ENCODE data around the gene CBX7.
"Not testable (repeated sequence)": the region's sequence is repeated elsewhere in the genome, so short reads cannot be mapped to it uniquely, and the experiment has no call there.

CBX7 gene

DNA sequence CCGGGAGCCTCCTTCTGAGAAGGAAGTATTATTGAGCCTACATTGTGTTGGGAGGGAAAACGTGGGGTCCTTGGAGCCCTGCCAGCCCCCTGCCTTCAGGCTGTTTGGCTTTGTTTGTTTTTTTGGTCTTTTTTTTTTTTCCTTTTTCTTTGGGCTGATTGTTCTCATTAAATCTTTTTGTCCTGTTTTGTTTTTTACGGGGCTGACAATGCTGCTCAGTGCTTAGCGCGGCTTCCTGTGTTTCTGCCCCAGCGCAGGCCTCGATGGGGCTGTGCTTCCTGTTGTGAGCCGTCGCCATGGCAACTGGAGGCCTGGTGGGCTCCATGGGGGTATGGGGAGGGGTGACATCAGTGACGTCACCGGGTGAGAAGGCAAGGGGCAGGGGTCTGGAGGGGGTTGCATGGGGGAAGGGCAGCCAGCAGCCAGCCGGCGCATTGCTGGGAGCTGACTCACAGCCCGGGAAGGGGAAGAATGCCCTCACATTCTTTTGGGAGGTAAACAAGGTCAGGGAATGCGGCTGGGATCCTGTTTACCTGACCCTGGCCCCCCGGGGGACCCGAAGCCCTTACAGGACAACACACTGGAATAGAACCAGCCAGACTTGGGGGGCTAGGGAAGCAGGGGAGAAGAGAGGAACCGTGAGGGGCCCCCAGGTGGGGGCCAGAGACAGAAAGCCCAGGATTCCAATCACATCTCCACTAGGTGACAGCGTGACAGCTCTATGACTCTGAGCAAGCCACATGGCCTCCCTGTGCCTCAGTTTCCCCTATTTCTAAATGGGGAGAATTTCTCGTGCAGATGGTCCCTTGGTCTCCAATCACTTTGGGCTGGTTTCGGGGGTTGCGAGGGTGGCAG is 22.2 kb upstream of the CBX7 start:
- peak; percentile 100 for DNase-seq (ENCODE audit: low spot score)

DNA sequence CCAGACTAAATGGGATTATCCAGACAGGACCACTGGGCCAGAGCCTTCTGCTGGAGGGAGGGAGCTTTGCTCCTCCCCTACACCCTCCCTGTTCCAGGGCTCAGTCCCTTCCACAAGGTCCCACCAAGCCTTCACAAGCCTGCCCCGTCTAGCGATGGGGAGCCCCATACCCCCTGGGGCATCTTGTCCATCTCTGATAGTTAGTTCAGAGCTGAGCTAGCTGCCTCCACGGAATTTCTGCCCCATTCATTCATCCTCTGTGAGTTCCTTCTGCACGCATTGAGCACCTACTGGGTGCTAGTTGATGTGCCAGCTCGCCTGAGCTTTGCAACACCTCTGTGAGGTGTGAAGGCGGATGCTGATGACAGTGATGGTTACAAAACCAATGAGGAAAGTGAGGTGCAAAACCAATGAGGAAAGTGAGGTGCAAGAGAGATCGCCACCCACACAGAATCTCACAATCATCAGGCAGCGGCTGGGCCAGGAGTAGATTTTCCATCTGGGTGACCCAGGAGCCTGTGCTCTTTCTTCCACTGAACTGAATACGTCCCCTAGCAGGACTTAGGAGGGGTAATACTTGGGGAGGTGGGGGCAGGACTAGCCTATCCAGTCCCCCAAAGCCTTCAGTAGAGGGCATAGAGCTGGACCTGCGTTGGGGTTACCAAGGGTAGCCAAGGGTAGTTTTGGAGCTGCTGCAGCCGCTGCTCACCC is 21.5 kb upstream of the CBX7 start:
- DNase-seq (ENCODE audit: low spot score): no peak

DNA sequence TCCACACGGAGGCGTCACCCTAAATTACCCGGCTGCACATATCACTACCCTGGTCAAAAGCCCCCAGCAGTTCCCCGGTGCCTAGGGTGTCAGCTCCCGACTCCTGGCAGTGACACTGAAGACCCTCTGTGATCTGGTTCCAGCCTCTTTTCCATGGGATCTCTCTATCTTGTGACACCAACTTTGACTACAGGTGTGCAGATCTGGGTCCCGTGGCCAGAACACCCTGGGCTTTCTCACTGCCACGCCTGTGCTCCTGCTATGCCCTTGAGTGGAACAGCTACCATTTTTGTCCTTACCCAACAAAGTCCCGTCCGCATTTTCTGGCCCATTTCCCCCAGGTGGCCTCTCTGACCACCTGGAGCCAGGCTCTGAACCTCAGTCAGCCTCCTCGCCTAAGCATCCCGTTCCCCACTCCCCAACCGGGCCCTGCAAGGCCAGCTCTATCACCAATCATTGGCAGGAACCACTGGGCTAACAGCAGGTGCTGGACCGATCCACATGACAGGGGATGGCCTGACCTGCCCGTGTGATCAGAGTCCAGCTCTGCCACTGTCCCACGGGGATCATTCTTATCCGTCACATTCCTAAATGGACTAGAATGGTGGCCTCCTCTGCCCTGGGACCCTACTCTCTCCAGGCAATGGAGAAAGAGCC is 20.7 kb upstream of the CBX7 start:
- DNase-seq (ENCODE audit: low spot score): no peak

DNA sequence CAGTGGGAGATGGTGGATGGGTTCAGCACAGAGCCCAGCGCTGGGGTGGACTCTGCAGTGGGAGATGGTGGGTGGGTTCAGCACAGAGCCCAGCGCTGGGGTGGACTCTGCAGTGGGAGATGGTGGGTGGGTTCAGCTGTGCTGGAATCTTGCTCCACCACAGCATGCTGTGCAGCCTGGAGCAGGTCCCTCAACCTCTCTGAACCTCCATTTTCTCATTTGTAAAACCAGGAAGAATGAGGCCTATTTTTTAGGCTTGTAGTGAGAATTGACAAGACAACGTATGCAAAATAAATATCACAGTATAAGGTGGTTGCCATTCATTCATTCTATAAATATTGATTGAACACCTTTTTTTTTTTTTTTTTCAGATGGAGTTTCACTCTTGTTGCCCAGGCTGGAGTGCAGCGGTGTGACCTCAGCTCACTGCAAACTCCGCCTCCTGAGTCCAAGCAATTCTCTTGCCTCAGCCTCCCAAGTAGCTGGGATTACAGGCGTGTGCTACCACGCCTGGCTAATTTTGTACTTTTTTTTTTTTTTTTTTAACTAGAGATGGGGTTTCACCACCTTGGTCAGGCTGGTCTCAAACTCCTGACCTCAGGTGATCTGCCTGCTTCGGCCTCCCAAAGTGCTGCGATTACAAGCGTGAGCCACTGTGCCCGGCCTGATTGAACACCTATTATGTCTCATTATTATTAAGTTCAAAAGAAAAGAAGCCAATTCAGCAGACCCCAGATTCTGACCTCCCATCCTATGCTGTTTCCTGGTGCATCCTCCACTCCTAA is 20.0 kb upstream of the CBX7 start:
- not testable (repeated sequence) for DNase-seq (ENCODE audit: low spot score)

DNA sequence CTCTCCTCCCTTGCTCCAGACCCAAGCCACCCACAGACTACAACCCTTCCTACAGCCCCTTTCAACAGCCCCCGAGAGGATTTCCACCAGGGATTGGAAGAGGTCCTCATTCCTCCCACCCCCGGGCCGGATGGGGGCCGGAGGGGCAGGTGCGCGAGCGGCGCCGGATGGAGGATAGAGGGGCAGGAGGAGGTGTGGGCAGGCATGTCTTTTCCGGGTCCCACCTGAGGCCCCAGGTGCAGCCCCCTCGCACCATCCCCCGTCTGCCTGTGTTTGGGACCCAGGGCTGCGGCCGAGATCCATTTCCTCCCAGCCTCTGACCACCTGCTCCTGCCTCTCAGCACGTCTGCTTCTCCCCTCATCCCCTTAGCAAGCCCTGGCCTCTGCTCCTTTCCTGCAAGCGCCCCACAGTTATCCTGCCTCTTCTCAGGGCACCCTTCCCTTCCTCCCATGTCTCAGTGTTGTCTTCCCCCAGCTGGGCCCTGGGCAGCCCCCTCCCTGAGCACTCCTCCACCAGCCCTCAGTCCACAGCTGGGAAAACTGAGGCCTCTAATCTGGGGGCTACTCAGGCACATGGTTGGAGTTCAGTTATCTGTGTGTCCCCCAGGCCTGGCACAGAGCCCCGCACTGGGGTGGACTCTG is 19.3 kb upstream of the CBX7 start:
- DNase-seq (ENCODE audit: low spot score): no peak

DNA sequence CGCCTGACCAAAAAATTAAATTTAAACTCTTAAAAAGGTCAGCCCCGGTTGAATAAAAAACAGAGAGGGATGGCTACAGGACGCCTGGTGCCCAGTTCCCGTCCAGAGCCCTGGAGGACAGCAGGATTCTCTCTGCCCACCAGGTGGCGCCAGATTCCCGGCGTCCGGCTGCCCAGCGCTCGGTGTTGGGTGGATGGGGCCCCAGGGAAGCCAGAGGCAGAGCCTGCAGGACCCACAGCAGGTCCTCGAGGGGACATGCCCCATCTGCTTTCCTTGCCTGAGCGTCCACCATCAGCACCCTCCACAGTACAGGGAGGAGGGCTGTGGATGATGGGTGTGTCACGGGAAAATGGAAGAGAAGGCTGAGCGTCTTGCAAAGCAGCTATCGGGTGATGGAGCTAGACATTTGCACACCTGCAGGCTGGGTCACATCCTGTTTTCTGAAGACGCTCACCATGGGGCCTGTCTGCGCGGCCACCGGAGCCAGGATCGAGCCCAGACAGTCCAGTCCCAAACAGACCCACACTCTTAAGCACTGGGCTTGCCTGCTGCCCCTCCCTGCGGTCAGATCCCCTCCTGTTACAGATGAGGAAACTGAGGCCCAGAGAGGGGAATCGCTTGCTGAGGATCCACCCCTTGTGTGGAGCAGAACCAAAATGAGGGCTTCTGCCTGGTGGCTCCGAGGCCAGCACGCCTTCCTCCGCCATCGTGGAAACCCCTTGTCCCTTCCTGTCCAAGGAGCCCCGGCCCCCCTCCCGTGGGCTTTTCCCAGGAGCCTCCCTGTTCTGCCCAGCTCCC is 18.5 kb upstream of the CBX7 start:
- peak; percentile 85 for DNase-seq (ENCODE audit: low spot score)

DNA sequence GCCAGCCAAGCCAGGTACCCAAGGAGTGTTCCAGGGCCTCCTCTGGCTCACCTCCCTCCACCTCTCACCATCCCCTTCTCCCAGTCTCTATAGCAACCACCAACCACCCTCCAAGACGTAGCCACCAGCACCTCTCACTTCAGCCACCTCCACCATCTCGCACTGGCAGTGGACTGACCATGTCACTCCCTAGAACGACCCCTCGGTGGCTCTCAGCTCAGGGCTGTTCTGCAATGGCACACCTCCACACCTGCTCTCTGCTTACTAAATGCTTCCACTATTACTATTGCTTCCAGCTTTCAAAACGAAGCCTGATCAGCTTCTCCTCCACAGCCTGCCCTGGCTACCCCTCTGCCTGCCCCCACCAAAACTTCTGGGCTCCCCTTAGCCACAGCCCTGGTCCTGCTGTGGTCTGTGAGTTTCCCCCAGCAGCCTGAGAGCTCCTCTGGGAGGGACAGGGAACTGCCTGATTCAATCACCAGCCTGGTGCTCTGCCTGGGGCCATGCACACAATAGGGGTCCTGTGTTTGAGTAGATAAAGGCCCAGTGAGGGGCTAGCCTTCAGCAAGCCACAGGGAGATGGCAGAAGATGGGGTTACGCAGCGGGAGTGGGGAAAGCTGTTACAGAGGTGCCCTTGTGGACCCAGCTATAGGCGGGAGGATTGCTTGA is 17.5 kb upstream of the CBX7 start:
- no peak for DNase-seq (ENCODE audit: low spot score)

DNA sequence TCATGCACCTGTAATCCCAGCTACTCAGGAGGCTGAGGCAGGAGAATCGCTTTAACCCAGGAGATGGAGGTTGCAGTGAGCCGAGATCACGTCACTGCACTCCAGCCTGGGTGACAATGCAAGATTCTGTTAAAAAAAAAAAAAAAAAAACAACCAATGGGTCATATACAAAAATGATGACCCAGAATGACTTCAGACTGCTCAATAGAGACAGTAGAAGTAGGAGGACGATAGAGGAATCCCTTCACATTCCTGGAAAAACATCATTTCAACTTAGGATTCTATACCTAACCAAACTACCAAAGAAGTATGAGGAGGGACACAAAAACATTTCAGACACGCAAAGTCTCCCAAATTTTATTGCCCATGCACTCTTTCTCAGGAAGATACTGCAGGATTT is 14.1 kb upstream of the CBX7 start:
- no peak for DNase-seq (ENCODE audit: low spot score)

DNA sequence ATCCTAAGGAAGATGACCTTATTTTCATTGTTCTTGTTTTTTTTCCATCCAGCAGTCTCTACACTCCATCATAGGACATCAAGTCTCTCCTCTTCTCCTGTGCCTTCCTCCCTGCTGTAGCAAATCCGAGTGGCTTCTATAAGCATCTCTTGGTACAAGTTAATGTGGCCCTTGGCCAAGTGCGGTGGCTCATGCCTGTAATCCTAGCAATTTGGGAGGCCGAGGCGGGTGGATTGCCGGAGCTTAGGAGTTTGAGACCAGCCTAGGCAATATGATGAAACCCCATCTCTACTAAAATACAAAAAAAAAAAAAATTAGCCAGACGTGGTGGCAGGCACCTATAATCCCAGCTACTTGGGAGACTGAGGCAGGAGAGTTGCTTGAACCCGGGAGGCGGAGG is 3.6 kb upstream of the CBX7 start:
- not testable (repeated sequence) for DNase-seq (ENCODE audit: low spot score)

DNA sequence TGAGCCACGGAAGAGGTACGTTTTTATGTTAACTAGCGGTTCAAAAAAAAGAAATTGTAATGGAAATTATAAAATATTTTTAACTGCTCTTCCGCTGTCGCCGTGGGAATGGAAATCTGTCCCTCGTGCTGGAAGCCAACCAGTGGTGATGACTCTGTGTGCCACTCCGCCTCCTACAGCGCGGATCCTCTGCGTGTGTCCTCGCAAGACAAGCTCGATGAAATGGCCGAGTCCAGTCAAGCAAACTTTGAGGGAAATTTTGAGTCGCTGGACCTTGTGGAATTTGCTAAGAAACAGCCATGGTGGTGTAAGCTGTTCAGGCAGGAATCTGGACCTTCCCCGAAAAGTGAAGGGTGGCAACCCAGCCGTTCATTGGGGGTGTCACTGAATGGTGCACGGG is 2.9 kb upstream of the CBX7 start:
- no peak for DNase-seq (ENCODE audit: low spot score)

DNA sequence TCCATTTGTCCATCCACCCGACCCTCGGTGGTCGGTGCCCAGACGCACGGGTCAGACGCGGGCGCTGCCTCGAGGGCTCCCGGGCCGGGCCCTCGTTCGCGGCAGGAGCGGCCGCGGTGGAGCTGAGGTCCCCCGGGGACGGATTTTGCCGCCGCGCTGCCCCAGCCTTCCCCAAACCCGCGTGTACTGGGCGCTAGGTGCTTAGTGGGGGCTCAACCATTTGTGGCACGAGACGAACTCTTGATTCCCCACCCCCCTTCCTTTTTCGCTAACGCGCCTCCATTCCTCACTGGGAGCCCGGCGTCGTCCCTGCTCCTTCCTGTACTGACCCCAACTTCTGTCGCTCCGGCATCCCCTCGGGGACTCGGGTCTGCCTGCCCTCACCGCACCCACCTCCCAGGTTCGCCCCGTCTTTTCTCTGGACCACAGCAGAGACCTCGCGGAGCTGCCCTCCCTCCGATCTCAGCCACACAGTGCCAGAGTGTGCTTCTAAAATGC is 789 bp upstream of the CBX7 start:
- DNase-seq (ENCODE audit: low spot score): no peak

DNA sequence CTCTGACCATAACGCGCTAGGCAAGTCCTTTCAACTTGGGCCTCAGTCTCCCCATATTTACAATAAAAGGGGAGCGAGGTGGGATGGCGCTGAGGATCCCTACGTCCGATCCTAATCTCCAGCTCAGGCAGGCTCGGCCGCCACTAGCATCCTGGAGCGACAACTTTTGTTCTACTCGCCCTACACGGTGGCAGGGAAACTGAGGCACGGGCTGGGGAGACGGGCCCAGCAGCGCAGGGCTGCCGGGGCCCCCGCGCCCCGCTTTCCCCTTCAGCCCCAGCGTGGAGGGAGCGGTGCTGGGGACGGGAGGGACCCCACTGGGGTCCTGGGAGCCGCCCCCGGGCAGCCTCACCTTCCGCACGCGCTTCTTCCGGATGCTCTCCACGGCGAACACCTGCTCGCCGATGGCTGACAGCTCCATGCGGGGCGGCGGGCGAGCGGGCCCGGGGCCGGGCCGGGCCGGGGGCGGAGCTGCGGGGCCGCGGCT is 413 bp downstream of the CBX7 start:
- no peak for DNase-seq (ENCODE audit: low spot score)

DNA sequence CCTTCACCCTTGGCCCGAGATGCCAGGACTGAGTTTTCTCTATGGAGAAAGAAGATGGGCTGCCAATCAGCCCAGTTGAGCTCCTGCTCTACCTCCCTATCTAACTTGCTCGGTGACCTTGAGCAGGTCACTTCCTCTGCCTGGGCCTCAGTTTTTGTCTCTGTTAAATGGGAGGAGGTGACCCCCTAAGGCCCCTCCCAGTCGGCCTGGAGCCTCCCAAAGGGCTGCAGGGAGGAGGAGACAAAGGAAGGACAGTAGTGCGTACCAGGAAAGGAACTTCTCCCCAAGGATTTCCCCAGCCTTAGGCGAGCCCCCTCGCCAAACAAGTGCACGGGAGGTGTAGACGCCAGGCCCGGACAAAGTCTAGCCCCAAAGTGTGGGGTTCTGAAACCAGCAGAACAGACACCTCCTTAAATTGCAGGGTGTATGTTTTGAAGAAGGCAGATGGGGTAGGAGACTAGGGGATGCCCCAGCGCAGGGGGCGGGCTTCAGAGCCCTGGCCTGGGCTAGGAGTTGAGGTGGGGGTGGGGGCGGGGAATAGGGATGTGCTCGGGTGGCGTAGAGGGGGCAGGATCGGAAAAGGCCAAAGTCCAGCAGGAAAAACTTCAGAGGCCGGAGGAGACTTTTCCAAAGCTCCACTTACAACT is 1.0 kb downstream of the CBX7 start:
- no peak for DNase-seq (ENCODE audit: low spot score)

DNA sequence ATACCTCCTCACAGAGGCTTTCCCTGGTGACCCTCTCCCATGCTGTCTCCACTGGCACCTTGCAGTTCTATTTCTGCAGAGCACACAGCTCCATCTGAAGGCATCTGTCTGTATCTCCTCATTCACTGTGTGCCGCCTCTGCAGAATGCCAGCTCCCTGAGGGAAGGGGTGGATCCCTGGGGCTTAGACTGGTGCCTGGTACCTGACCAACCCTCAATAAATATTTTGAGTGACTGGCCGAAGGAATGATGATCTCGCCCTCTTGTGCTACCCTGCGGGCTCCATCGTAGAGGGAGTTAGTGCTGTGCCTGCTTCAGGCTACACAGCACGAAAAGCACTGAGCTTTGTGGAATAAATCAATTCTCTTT is 1.6 kb downstream of the CBX7 start:
- no peak for DNase-seq (ENCODE audit: low spot score)

DNA sequence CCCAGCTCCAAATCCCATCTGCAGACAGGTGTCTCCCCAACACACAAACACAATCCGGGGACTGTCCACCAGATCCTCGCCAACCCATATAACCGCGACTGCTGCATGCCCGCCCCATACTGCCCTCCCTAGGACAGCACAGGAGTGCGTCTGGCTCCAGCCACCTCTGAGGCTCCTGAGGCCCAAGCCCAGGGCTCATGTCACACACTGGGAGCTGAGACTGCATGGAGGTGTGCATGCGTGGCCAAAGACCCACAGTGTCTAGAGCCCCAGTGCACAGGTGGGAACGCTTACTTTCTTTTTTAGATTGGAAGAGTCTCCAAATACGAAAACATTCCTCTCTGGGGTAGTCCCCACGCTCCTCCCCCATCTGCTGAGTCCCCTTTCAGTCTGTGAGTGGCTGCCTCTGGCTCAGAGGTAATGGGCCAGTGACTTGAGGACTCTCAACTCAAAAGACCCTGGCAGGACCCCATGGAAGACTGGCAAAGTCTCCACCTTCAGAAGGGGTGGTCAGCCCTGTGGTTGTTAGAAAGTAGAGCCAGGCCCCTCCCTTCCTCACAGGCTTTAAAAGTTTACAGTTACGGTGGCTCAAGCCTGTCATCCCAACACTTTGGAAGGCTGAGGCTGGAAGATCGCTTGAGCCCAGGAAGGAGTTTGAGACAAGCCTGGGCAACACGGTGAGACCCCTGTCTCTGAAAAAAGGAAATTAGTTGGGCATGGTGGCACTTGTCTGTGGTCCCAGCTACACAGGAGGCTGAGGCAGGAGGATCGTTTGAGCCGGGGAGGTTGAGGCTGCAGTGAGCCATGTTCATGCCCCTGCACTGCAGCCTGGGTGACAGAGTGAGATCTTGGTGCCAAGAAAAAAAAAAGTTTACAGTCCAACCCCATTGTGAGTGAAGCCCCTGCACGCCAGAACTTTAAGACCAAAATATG is 2.3 kb downstream of the CBX7 start:
- no peak for DNase-seq (ENCODE audit: low spot score)

DNA sequence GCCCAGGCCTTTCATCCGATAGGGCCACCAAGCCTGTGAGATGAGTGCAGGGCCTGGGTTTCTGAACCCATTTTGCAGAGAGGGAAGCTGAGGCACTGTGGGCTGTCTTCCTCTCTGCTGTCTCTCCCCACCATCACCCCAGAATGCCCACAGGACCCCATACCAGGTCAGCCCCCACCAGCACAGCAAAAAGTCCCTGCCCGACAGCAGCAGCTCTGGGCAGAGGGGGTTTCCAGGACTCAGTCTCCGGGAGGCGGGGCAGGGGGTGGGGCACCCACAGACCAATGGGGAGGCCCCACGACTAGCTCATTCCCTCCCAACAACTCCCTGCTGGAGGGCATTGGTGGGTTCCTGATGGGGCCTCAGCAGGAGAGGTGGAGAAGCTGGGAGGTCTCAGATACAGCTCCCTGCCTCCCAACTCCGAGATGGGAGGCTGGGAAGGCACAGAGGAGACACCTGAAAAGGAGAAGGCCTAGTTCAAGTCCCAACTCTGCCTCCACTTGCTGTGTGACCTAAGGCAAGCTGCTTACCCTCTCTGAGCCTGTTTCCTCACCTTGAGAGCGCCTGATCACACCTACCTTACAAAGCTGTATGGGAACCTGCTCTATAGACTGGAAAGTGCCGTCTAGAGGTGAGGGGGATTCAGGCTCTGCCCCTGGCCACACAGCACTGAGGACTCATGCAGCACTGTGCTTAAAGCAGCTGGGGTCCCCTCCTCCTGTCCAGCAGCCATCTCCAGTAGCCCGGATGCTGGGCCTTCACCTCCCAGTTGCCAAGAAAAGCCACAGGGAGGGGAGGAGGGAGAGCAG is 3.5 kb downstream of the CBX7 start:
- DNase-seq (ENCODE audit: low spot score): no peak

DNA sequence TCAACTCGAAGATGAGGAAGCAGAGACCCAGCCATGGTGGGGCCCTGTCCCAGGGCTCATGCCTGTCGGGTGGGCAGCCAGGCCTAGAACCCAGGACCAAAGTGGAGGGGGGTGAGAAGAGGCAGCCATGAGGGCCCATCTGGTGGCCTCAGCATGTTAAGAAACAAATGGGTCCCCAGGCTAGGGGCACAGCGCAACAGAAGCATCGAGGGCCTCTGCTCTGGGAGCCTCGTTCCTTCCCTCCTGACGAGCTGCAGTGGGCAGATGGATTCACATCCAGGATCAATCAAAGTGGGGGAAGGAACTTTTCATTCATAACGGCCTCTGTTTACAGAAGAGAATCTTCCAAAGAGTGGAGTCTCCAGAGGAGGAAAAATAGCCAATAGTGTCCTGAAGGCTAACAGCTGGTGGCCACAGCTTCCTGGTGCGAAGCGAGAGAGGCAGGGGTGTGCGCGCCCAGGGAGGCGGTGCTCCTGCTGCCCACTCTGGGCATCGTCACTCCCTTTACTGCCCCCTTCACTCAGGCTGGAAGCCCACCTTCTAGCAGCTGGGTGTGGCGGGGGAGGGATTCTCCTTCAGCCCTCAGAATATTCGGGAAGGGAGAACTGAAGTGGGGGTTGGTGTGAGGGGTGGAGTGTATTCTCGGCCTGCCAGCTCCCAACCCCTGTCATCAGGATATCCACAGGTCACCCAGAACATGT is 4.3 kb downstream of the CBX7 start:
- no peak for DNase-seq (ENCODE audit: low spot score)

Measured in kidney capillary endothelial cell (primary cell).